Right cardiac atrium (tissue), 5 donors: Measurements from ENCODE around the gene PLA2G6. TPM values are rescaled to one million over a fixed set of nuclear protein-coding genes. Genes with fewer than 3 reads are reported as not detected.

Source experiments
- ATAC-seq, 2 donors: fragments of 200-7000 bp; cut with Tn5 transposase; one replicate each; pipeline versions ENCODE4 v1.8.0 to v1.9.1; 2020; ENCODE audit warnings: moderate library complexity in 2 of 2, mild to moderate bottlenecking in 1 of 2
- DNase-seq, 3 donors: peaks; one replicate each; pipeline ENCODE4 v3.0.0-alpha.2; 2020
- H3K27ac ChIP-seq: one replicate; pipeline ENCODE4 v1.5.1; 2013; ENCODE audit warnings: mild to moderate bottlenecking, low read length, control low read depth, moderate library complexity
- H3K27me3 ChIP-seq: one replicate; pipeline ENCODE4 v1.6.1; 2013; ENCODE audit not compliant: control insufficient read depth, insufficient read depth
- H3K4me1 ChIP-seq: one replicate; pipeline ENCODE4 v1.6.1; 2013; ENCODE audit warnings: low read length; ENCODE audit not compliant: control insufficient read depth, insufficient read depth
- H3K4me3 ChIP-seq: one replicate; pipeline ENCODE4 v1.5.1; 2013; ENCODE audit warnings: low read length, control low read depth
- H3K9me3 ChIP-seq: one replicate; pipeline ENCODE4 v1.6.1; 2013; ENCODE audit warnings: low read length; ENCODE audit not compliant: control insufficient read depth
- WGBS: extraction: QIAGEN DNeasy Blood & Tissue Kit; methylation state at CpG from one replicate; pipeline ENCODE4 v1.1.7; 2013; 5-methylcytosine and 5-hydroxymethylcytosine counted together
- intact Hi-C, 4 donors: fragments of 100-400 bp; cut with DNase I; formaldehyde crosslinking; loops; one replicate each; pipeline versions ENCODE4 v1.11.0 to v1.14.0; 2022 to 2023
- polyA plus RNA-seq: library from polyadenylated mRNA; stranded (reverse); fragments of 200-250 nt; gene quantifications from one replicate; pipeline ENCODE4 v1.2.3, GENCODE V29; 2013
- total RNA-seq, 4 donors: library from RNA; stranded (reverse); fragmentation: NEBNext Ultra II Directional; extraction: Animal tissue kit (Norgen Biotek cat#: 25700); gene quantifications; one replicate each; pipeline ENCODE4 v1.2.1, GENCODE V29; 2021
- donor health status: healthy with polysubstance abuse.
- donor health status: DM: no; HTN: yes; CAD: no.
- donor health status: DM: no; HTN: no; CAD: no.
- donor health status: DM: no; HTN: yes; CAD: no; lungs with severe emphysema.
- donor health status: DM: yes; HTN: yes; CAD: no.

PLA2G6 gene
- total and polyA plus RNA-seq, 5 donors, result 16.0 to 25.2 (median 16.4) TPM

- Histone ChIP-seq H3K9me3 (no peaks in the 10 kb centered on the region), H3K4me3 (no peak overlapping the region), H3K27ac (no peak overlapping the region), H3K27me3 (no peaks in the 10 kb centered on the region), H3K4me1 (no peaks in the 10 kb centered on the region)
- intact Hi-C loops, result no loop called here
- ATAC-seq (peak in 1 of 2 donors; percentile 3), DNase-seq (no peak)
- WGBS, result 91% methylated on average over 15 of the region's 15 CpGs
Measured at GRCh38 chr22:38108561-38109319, 72.9 kb downstream of the PLA2G6 start.

GRCh38 chr22:38107692-38108515 is 73.7 kb downstream of the PLA2G6 start:
- WGBS, result 65% methylated on average over 17 of the region's 17 CpGs
- Histone ChIP-seq H3K4me1 (no peaks in the 10 kb centered on the region), H3K4me3 (no peak overlapping the region), H3K27me3 (no peaks in the 10 kb centered on the region), H3K27ac (no peak overlapping the region), H3K9me3 (no peaks in the 10 kb centered on the region)
- intact Hi-C loops, result no loop called here
- ATAC-seq, result peak; percentile 34 to 73
- DNase-seq, result peak in 2 of 3 donors; percentile 59 to 85

- WGBS, result 64% methylated on average over 17 of the region's 17 CpGs
- no peak overlapping the region for H3K4me3 ChIP-seq
- H3K9me3 ChIP-seq, result no peaks in the 10 kb centered on the region
- H3K4me1 ChIP-seq, result no peaks in the 10 kb centered on the region
- no peak overlapping the region for H3K27ac ChIP-seq
- ATAC-seq, result no peak
- no peaks in the 10 kb centered on the region for H3K27me3 ChIP-seq
- intact Hi-C loops, result no loop called here
- DNase-seq, result peak in 1 of 3 donors; percentile 44
Measured at GRCh38 chr22:38106814-38107578, 74.6 kb downstream of the PLA2G6 start.

GRCh38 chr22:38104084-38104483 is 77.5 kb downstream of the PLA2G6 start:
- Histone ChIP-seq H3K27ac (no peak overlapping the region), H3K4me1 (no peaks in the 10 kb centered on the region), H3K27me3 (no peaks in the 10 kb centered on the region), H3K4me3 (no peak overlapping the region), H3K9me3 (no peaks in the 10 kb centered on the region)
- DNase-seq (no peak), ATAC-seq (no peak)
- 79% methylated on average over 6 of the region's 6 CpGs for WGBS
- intact Hi-C loops, result no loop called here

GRCh38 chr22:38103641-38104040 is 78.0 kb downstream of the PLA2G6 start:
- no peak for ATAC-seq
- no peak overlapping the region for H3K4me3 ChIP-seq
- no peaks in the 10 kb centered on the region for H3K4me1 ChIP-seq
- intact Hi-C loops, result no loop called here
- H3K9me3 ChIP-seq, result no peaks in the 10 kb centered on the region
- DNase-seq, result no peak
- no peaks in the 10 kb centered on the region for H3K27me3 ChIP-seq
- WGBS, result 66% methylated on average over 8 of the region's 8 CpGs
- H3K27ac ChIP-seq, result no peak overlapping the region

- DNase-seq (peak in 1 of 3 donors; percentile 18), ATAC-seq (peak in 1 of 2 donors; percentile 65)
- Histone ChIP-seq H3K4me3 (no peak overlapping the region), H3K4me1 (no peaks in the 10 kb centered on the region), H3K9me3 (no peaks in the 10 kb centered on the region), H3K27me3 (no peaks in the 10 kb centered on the region), H3K27ac (no peak overlapping the region)
- intact Hi-C loops, result no loop called here
- WGBS, result 53% methylated on average over 9 of the region's 9 CpGs
Measured at GRCh38 chr22:38098410-38099249, 83.0 kb downstream of the PLA2G6 start.

GRCh38 chr22:38097557-38098409 is 83.8 kb downstream of the PLA2G6 start:
- no peaks in the 10 kb centered on the region for H3K9me3 ChIP-seq
- H3K27me3 ChIP-seq, result no peaks in the 10 kb centered on the region
- H3K4me1 ChIP-seq, result no peaks in the 10 kb centered on the region
- intact Hi-C loops, result no loop called here
- peak in 2 of 3 donors; percentile 55 to 56 for DNase-seq
- ATAC-seq, result peak; percentile 38 to 51
- WGBS, result 38% methylated on average over 30 of the region's 32 CpGs
- no peak overlapping the region for H3K27ac ChIP-seq
- no peak overlapping the region for H3K4me3 ChIP-seq

- no peaks in the 10 kb centered on the region for H3K27me3 ChIP-seq
- H3K9me3 ChIP-seq, result no peaks in the 10 kb centered on the region
- intact Hi-C loops, result no loop called here
- H3K4me3 ChIP-seq, result no peak overlapping the region
- DNase-seq (peak in 2 of 3 donors; percentile 20 to 28), ATAC-seq (peak in 1 of 2 donors; percentile 6)
- H3K27ac ChIP-seq, result no peak overlapping the region
- H3K4me1 ChIP-seq, result no peaks in the 10 kb centered on the region
- 77% methylated on average over 15 of the region's 15 CpGs for WGBS
Measured at GRCh38 chr22:38097058-38097457, 84.6 kb downstream of the PLA2G6 start.

- Histone ChIP-seq H3K27me3 (no peaks in the 10 kb centered on the region), H3K27ac (no peak overlapping the region), H3K9me3 (no peaks in the 10 kb centered on the region), H3K4me3 (peak overlapping the region; percentile 30), H3K4me1 (no peaks in the 10 kb centered on the region)
- WGBS, result 22% methylated on average over 34 of the region's 34 CpGs
- intact Hi-C loops, result no loop called here
- DNase-seq (peak in 2 of 3 donors; percentile 36 to 59), ATAC-seq (peak; percentile 6)
Measured at GRCh38 chr22:38089474-38089851, 92.2 kb downstream of the PLA2G6 start.
